Gastroesophageal sphincter (tissue), 3 donors: Measurements from ENCODE around the gene SPEM3.

ENCODE experiments used
- POLR2A ChIP-seq, 2 donors: fragments of 450-650 bp; IDR thresholded peaks; one replicate each; pipeline ENCODE4 v1.6.1; 2017; ENCODE audit warnings: antibody characterized with exemption in 2 of 2, mild to moderate bottlenecking in 2 of 2, moderate library complexity in 1 of 2
- TF ChIP-seq, protein P1 (sequence below), 4 experiments: fragments of 200-600 bp in 2 of 4; fragments of 450-650 bp in 2 of 4; sonication (generic) in 1 of 4; IDR thresholded peaks; one replicate each; pipeline ENCODE4 v1.5.1; 2017 to 2019; ENCODE audit warnings: antibody characterized with exemption in 4 of 4, mild to moderate bottlenecking in 2 of 4, moderate library complexity in 2 of 4

DNA sequence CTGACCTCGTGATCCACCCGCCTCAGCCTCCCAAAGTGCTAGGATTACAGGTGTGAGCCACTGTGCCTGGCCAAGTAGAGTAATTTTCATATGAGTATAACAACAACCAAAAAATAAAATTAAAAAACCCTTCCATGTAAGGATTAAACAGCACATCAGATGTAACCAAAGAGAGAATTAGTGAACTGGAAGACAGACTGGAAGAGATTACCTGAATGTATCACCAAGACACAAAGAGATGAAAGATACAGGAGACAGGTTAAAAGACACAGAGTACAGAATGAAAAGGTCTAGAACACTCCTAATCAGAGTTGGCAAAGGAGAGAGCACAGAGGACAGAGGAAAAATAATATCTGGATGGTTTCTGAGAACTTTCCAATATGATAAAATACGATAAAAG is 49.5 kb upstream of the SPEM3 start:
- TF ChIP-seq, protein P1, sequence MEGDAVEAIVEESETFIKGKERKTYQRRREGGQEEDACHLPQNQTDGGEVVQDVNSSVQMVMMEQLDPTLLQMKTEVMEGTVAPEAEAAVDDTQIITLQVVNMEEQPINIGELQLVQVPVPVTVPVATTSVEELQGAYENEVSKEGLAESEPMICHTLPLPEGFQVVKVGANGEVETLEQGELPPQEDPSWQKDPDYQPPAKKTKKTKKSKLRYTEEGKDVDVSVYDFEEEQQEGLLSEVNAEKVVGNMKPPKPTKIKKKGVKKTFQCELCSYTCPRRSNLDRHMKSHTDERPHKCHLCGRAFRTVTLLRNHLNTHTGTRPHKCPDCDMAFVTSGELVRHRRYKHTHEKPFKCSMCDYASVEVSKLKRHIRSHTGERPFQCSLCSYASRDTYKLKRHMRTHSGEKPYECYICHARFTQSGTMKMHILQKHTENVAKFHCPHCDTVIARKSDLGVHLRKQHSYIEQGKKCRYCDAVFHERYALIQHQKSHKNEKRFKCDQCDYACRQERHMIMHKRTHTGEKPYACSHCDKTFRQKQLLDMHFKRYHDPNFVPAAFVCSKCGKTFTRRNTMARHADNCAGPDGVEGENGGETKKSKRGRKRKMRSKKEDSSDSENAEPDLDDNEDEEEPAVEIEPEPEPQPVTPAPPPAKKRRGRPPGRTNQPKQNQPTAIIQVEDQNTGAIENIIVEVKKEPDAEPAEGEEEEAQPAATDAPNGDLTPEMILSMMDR (IDR thresholded peaks at IDR 0.05) = no peak
- TF ChIP-seq POLR2A (IDR thresholded peaks at IDR 0.05) = no peak
